IPS-20b (cell line): ENCODE results near the gene CPN2.
A peak's percentile ranks its signal among the peaks of the same experiment; 100 is the strongest.

Source experiments
- H3K27ac ChIP-seq: one replicate; pipeline ENCODE4 v1.5.1; 2013; ENCODE audit warnings: low read length
- H3K27me3 ChIP-seq: 2 replicates; pipeline ENCODE4 v1.6.1; 2013; ENCODE audit warnings: mild to moderate bottlenecking, low read length, inconsistent platforms; ENCODE audit not compliant: insufficient read depth
- H3K36me3 ChIP-seq: 2 replicates; pipeline ENCODE4 v1.6.1; 2013; ENCODE audit warnings: low read depth, mild to moderate bottlenecking, inconsistent platforms, low read length, moderate library complexity; ENCODE audit not compliant: insufficient read depth
- H3K4me1 ChIP-seq: 2 replicates; pipeline ENCODE4 v1.6.1; 2013; ENCODE audit warnings: mild to moderate bottlenecking, control low read depth, inconsistent platforms, low read length, moderate library complexity; ENCODE audit not compliant: insufficient read depth
- H3K4me3 ChIP-seq: 2 replicates; pipeline ENCODE4 v1.5.1; 2013; ENCODE audit warnings: mild to moderate bottlenecking, low read length, inconsistent platforms
- H3K9ac ChIP-seq: 2 replicates; pipeline ENCODE4 v1.6.1; 2013; ENCODE audit warnings: low read depth, mild to moderate bottlenecking, inconsistent platforms, low read length, moderate library complexity
- H3K9me3 ChIP-seq: 2 replicates; pipeline ENCODE4 v1.6.1; 2013; ENCODE audit warnings: mild to moderate bottlenecking, low read depth, low read length, inconsistent platforms; ENCODE audit not compliant: insufficient read depth

The CPN2 gene

DNA sequence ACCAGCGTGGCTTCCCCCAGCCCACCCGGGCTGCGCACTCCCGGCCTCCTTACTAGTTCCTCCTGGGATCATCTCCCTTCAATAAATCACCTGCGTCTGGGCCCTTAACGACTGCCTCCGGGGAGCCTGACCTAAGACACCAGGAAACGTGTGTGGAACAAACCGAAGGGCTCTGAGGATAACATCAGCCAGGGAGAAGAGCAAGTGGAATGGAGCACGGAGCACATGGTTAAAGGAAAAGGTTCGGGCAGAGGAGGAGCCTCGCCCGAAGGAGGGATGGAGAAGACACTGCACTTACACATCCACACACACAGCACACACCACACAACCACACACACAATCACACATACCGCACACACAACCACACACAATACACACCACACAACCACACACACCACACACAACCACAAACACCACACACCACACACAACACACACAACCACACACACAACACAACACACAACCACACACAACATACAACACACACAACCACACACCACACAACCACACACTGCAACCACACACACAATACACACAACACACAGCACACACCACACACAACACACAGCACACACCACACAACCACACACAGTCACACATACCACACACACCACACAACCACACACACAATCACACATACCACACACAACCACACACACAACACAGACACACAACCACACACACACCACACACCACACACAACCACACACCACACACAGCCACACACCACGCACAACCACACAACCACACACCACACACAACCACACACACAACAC is 24.7 kb downstream of the CPN2 start:
- Histone ChIP-seq H3K27ac (no peak overlapping the region), H3K4me3 (no peak overlapping the region), H3K36me3 (no peaks in the 10 kb centered on the region), H3K27me3 (peaks cover 6% of the 10 kb centered on the region; the same call in 1 of the 2 replicates), H3K9ac (no peak overlapping the region), H3K4me1 (no peaks in the 10 kb centered on the region), H3K9me3 (no peaks in the 10 kb centered on the region; the same call in 1 of the 2 replicates)

- no peak overlapping the region for H3K4me3 ChIP-seq
- no peaks in the 10 kb centered on the region for H3K36me3 ChIP-seq
- no peaks in the 10 kb centered on the region; the same call in 1 of the 2 replicates for H3K9me3 ChIP-seq
- no peak overlapping the region for H3K27ac ChIP-seq
- no peak overlapping the region for H3K9ac ChIP-seq
- no peaks in the 10 kb centered on the region for H3K27me3 ChIP-seq
- no peaks in the 10 kb centered on the region for H3K4me1 ChIP-seq
Observed at GRCh38 chr3:194325424-194326153, 25.5 kb downstream of the CPN2 start.

GRCh38 chr3:194324823-194325327 is 26.3 kb downstream of the CPN2 start:
- H3K27ac ChIP-seq: no peak overlapping the region
- H3K27me3 ChIP-seq: no peaks in the 10 kb centered on the region; the same call in 1 of the 2 replicates
- no peaks in the 10 kb centered on the region for H3K36me3 ChIP-seq
- no peaks in the 10 kb centered on the region for H3K4me1 ChIP-seq
- no peak overlapping the region for H3K4me3 ChIP-seq
- H3K9me3 ChIP-seq: peaks cover 4% of the 10 kb centered on the region
- no peak overlapping the region for H3K9ac ChIP-seq

- Histone ChIP-seq H3K4me3 (no peak overlapping the region), H3K4me1 (no peaks in the 10 kb centered on the region), H3K27me3 (no peaks in the 10 kb centered on the region; the same call in 1 of the 2 replicates), H3K36me3 (no peaks in the 10 kb centered on the region), H3K27ac (no peak overlapping the region), H3K9me3 (peaks cover 12% of the 10 kb centered on the region), H3K9ac (no peak overlapping the region)
Observed at GRCh38 chr3:194323785-194324735, 27.1 kb downstream of the CPN2 start.

- Histone ChIP-seq H3K27ac (no peak overlapping the region), H3K27me3 (no peaks in the 10 kb centered on the region; the same call in 1 of the 2 replicates), H3K4me3 (no peak overlapping the region), H3K9me3 (peaks cover 23% of the 10 kb centered on the region), H3K9ac (no peak overlapping the region), H3K4me1 (no peaks in the 10 kb centered on the region), H3K36me3 (no peaks in the 10 kb centered on the region; the same call in 1 of the 2 replicates)
Observed at GRCh38 chr3:194322678-194323211, 28.4 kb downstream of the CPN2 start.

- Histone ChIP-seq H3K36me3 (no peaks in the 10 kb centered on the region; the same call in 1 of the 2 replicates), H3K27me3 (peaks cover 6% of the 10 kb centered on the region), H3K4me1 (no peaks in the 10 kb centered on the region), H3K4me3 (no peak overlapping the region), H3K9me3 (peaks cover 23% of the 10 kb centered on the region), H3K27ac (no peak overlapping the region), H3K9ac (no peak overlapping the region)
Observed at GRCh38 chr3:194321693-194322640, 29.2 kb downstream of the CPN2 start.

GRCh38 chr3:194320744-194321243 is 30.3 kb downstream of the CPN2 start:
- no peak overlapping the region for H3K9ac ChIP-seq
- no peaks in the 10 kb centered on the region for H3K4me1 ChIP-seq
- H3K27me3 ChIP-seq: peaks cover 17% of the 10 kb centered on the region
- no peak overlapping the region for H3K27ac ChIP-seq
- H3K36me3 ChIP-seq: no peaks in the 10 kb centered on the region; the same call in 1 of the 2 replicates
- no peak overlapping the region for H3K4me3 ChIP-seq
- H3K9me3 ChIP-seq: peaks cover 23% of the 10 kb centered on the region

GRCh38 chr3:194320100-194320499 is 31.0 kb downstream of the CPN2 start:
- no peak overlapping the region for H3K27ac ChIP-seq
- peaks cover 23% of the 10 kb centered on the region for H3K9me3 ChIP-seq
- no peaks in the 10 kb centered on the region; the same call in 1 of the 2 replicates for H3K36me3 ChIP-seq
- peaks cover 21% of the 10 kb centered on the region for H3K27me3 ChIP-seq
- peaks cover 2% of the 10 kb centered on the region for H3K4me1 ChIP-seq
- H3K9ac ChIP-seq: no peak overlapping the region
- no peak overlapping the region for H3K4me3 ChIP-seq

- no peaks in the 10 kb centered on the region; the same call in 1 of the 2 replicates for H3K36me3 ChIP-seq
- H3K4me3 ChIP-seq: peak overlapping the region; percentile 13; the same call in 1 of the 2 replicates
- H3K9me3 ChIP-seq: peaks cover 23% of the 10 kb centered on the region
- no peak overlapping the region for H3K27ac ChIP-seq
- H3K27me3 ChIP-seq: peaks cover 36% of the 10 kb centered on the region
- H3K4me1 ChIP-seq: peaks cover 8% of the 10 kb centered on the region
- no peak overlapping the region for H3K9ac ChIP-seq
Observed at GRCh38 chr3:194318511-194319161, 32.5 kb downstream of the CPN2 start.

DNA sequence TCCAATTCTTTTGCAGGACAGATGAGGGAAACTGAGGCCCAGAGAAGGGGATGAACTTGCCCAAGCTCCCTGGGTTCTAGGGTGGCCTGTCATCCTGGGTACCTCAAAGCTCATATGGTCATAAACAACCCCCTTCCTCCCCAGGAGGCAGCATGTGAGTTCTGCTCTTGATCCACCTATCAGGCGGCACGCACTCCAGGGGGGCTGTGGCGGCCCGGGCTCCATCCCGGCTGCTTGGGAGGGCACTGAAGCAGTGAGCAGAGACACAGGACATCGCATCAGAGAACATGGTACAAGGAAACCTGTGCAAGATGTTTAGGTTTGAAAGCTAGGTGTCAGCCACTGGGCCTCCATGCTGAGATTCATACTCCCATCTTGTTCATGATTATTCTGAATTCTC is 34.2 kb downstream of the CPN2 start:
- no peak overlapping the region for H3K9ac ChIP-seq
- no peaks in the 10 kb centered on the region; the same call in 1 of the 2 replicates for H3K36me3 ChIP-seq
- H3K4me1 ChIP-seq: peaks cover 15% of the 10 kb centered on the region
- H3K4me3 ChIP-seq: no peak overlapping the region
- peaks cover 53% of the 10 kb centered on the region for H3K27me3 ChIP-seq
- peaks cover 23% of the 10 kb centered on the region for H3K9me3 ChIP-seq
- H3K27ac ChIP-seq: no peak overlapping the region
